ENCODE measurements around the gene SLIT3.

The SLIT3 gene

GRCh38 chr5:169112016-169112415, 188.9 kb downstream of the SLIT3 start:
- POLR2A ChIA-PET: interaction anchor here (0.6 kb wide), 1 partner anchor 1832 kb away, joined by 3 read pairs; no protein-coding TSS in a partner anchor
- Histone ChIP-seq H3K36me3 (ENCODE audit: control insufficient read depth in 2 of 2, insufficient read depth in 1 of 2, low read length in 2 of 2) (no peaks in the 10 kb centered on the region), H3K4me3 (ENCODE audit: low read depth, low read length) (no peak overlapping the region), H3K27ac (ENCODE audit: extremely low read depth, low read depth, low read length) (no peak overlapping the region), H3K9me3 (ENCODE audit: control insufficient read depth, insufficient read depth, low read depth, low read length) (no peaks in the 10 kb centered on the region), H3K4me1 (ENCODE audit: control insufficient read depth, insufficient read depth, low read length) (no peaks in the 10 kb centered on the region)
- CTCF ChIA-PET: no interaction called here
- TF ChIP-seq, protein P1, sequence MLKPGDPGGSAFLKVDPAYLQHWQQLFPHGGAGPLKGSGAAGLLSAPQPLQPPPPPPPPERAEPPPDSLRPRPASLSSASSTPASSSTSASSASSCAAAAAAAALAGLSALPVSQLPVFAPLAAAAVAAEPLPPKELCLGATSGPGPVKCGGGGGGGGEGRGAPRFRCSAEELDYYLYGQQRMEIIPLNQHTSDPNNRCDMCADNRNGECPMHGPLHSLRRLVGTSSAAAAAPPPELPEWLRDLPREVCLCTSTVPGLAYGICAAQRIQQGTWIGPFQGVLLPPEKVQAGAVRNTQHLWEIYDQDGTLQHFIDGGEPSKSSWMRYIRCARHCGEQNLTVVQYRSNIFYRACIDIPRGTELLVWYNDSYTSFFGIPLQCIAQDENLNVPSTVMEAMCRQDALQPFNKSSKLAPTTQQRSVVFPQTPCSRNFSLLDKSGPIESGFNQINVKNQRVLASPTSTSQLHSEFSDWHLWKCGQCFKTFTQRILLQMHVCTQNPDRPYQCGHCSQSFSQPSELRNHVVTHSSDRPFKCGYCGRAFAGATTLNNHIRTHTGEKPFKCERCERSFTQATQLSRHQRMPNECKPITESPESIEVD (tag by site-specific recombination; IDR thresholded peaks at IDR 0.05): no peak
- TF ChIP-seq ZNF23 (tag by site-specific recombination; IDR thresholded peaks at IDR 0.05; ENCODE audit: borderline replicate concordance) (no peak), ZFHX2 (tag by site-specific recombination; conservative IDR thresholded peaks at IDR 0.05) (no peak), ZNF114 (tag by site-specific recombination; IDR thresholded peaks at IDR 0.05) (no peak), ZNF777 (tag by site-specific recombination; IDR thresholded peaks at IDR 0.05; ENCODE audit: borderline replicate concordance) (no peak), HOXD13 (CRISPR knock-in tag; IDR thresholded peaks at IDR 0.05; ENCODE audit: borderline replicate concordance) (no peak), SCRT1 (tag by site-specific recombination; IDR thresholded peaks at IDR 0.05; ENCODE audit: borderline replicate concordance) (no peak), SP7 (tag by site-specific recombination; IDR thresholded peaks at IDR 0.05) (no peak), ZNF76 (tag by site-specific recombination; IDR thresholded peaks at IDR 0.05; ENCODE audit: borderline replicate concordance, low read depth) (no peak), ZNF202 (tag by site-specific recombination; IDR thresholded peaks at IDR 0.05; ENCODE audit: borderline replicate concordance) (no peak), ZNF707 (tag by site-specific recombination; IDR thresholded peaks at IDR 0.05) (no peak)
- TF ChIP-seq, protein P2, sequence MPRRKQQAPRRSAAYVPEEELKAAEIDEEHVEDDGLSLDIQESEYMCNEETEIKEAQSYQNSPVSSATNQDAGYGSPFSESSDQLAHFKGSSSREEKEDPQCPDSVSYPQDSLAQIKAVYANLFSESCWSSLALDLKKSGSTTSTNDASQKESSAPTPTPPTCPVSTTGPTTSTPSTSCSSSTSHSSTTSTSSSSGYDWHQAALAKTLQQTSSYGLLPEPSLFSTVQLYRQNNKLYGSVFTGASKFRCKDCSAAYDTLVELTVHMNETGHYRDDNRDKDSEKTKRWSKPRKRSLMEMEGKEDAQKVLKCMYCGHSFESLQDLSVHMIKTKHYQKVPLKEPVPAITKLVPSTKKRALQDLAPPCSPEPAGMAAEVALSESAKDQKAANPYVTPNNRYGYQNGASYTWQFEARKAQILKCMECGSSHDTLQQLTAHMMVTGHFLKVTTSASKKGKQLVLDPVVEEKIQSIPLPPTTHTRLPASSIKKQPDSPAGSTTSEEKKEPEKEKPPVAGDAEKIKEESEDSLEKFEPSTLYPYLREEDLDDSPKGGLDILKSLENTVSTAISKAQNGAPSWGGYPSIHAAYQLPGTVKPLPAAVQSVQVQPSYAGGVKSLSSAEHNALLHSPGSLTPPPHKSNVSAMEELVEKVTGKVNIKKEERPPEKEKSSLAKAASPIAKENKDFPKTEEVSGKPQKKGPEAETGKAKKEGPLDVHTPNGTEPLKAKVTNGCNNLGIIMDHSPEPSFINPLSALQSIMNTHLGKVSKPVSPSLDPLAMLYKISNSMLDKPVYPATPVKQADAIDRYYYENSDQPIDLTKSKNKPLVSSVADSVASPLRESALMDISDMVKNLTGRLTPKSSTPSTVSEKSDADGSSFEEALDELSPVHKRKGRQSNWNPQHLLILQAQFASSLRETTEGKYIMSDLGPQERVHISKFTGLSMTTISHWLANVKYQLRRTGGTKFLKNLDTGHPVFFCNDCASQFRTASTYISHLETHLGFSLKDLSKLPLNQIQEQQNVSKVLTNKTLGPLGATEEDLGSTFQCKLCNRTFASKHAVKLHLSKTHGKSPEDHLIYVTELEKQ (tag by site-specific recombination; IDR thresholded peaks at IDR 0.05; ENCODE audit: borderline replicate concordance): no peak
- TF ChIP-seq, protein P3, sequence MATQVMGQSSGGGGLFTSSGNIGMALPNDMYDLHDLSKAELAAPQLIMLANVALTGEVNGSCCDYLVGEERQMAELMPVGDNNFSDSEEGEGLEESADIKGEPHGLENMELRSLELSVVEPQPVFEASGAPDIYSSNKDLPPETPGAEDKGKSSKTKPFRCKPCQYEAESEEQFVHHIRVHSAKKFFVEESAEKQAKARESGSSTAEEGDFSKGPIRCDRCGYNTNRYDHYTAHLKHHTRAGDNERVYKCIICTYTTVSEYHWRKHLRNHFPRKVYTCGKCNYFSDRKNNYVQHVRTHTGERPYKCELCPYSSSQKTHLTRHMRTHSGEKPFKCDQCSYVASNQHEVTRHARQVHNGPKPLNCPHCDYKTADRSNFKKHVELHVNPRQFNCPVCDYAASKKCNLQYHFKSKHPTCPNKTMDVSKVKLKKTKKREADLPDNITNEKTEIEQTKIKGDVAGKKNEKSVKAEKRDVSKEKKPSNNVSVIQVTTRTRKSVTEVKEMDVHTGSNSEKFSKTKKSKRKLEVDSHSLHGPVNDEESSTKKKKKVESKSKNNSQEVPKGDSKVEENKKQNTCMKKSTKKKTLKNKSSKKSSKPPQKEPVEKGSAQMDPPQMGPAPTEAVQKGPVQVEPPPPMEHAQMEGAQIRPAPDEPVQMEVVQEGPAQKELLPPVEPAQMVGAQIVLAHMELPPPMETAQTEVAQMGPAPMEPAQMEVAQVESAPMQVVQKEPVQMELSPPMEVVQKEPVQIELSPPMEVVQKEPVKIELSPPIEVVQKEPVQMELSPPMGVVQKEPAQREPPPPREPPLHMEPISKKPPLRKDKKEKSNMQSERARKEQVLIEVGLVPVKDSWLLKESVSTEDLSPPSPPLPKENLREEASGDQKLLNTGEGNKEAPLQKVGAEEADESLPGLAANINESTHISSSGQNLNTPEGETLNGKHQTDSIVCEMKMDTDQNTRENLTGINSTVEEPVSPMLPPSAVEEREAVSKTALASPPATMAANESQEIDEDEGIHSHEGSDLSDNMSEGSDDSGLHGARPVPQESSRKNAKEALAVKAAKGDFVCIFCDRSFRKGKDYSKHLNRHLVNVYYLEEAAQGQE (tag by site-specific recombination; IDR thresholded peaks at IDR 0.05): no peak

DNA sequence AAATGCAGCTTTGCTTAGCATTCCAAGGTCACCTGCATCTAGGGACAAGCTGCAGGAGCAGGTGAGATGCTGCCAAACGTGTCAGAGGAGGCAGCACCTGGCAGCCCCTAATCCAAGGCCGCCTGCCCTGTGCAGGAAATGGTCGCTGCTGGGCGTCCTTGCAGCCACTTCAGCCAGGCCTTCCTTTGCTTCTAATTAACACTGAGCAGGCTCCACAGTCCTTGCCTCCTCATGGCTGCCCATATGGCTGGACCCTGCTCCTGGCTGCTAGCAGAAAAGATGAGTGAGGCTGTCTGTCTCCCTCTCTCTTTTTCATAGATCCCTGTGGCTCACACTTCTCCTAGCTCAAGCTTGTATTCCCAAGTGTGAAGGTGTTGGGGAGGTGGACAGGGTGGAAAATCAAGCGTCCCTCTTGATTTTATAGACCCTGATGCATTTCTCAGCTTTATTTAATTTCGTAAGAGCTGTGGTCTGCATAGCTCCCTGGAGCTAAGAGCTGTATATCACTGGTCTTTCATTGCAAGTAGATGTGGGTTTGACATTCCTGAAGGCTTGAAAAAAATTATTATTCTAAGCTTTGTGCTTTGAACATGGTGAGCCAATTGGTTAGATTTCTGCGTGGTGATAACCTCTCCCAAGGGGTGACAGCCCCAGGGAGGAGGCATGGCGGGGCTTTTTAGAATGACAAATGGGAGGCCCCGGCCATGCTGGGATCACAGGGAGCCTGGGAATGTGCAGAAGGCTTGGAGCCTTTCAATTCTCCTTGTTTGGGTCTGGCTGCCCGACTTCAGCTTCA, 193.8 kb downstream of the SLIT3 start:
- Histone ChIP-seq H3K27ac (ENCODE audit: extremely low read depth, low read depth, low read length) (no peak overlapping the region), H3K4me3 (ENCODE audit: low read depth, low read length) (no peak overlapping the region), H3K4me1 (ENCODE audit: control insufficient read depth, insufficient read depth, low read length) (no peaks in the 10 kb centered on the region), H3K36me3 (ENCODE audit: control insufficient read depth in 2 of 2, insufficient read depth in 1 of 2, low read length in 2 of 2) (no peaks in the 10 kb centered on the region), H3K9me3 (ENCODE audit: control insufficient read depth, insufficient read depth, low read depth, low read length) (no peaks in the 10 kb centered on the region)
- CTCF ChIA-PET: interaction anchor here (0.6 to 0.8 kb wide), 3 partner anchors 10 to 490 kb away, joined by 3 to 4 read pairs (median 3); no protein-coding TSS in a partner anchor
- POLR2A ChIA-PET: no interaction called here
- TF ChIP-seq ZNF133 (tag by site-specific recombination; IDR thresholded peaks at IDR 0.05) (no peak), ZIC2 (tag by site-specific recombination; IDR thresholded peaks at IDR 0.05) (peak; percentile 79)
